HG02678 (cell line): ENCODE data around the gene SERGEF.

Source experiments
- ATAC-seq: cut with Tn5 transposase; IDR thresholded peaks from one replicate; pipeline ENCODE4 v1.9.1; 2021; ENCODE audit warnings: mild to moderate bottlenecking, moderate library complexity; ENCODE audit not compliant: unreplicated experiment

The SERGEF gene

DNA sequence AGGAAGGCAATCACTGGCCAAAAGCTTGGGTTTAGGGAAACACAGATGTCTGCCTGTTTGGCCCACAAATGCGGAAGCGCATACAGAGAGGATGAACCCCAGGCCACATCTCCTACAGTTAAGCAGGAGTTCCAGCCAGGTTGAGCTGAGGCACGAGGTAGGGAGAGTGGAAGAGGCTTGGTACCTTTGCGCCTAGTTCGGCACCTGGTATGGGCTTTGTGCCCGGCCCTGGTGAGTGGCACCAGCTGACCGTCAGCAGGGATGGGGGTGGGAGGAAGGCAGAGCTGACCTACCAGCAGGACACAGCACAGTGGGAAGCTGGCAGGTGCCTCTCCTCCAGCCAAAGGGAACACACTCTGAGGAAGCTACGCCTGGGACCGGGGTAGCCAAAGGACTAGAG is 220.7 kb downstream of the SERGEF start:
- ATAC-seq = no peak

- ATAC-seq = no peak
Observed at GRCh38 chr11:17791144-17791543, 221.7 kb downstream of the SERGEF start.

GRCh38 chr11:17790453-17790852 is 222.4 kb downstream of the SERGEF start:
- no peak for ATAC-seq

DNA sequence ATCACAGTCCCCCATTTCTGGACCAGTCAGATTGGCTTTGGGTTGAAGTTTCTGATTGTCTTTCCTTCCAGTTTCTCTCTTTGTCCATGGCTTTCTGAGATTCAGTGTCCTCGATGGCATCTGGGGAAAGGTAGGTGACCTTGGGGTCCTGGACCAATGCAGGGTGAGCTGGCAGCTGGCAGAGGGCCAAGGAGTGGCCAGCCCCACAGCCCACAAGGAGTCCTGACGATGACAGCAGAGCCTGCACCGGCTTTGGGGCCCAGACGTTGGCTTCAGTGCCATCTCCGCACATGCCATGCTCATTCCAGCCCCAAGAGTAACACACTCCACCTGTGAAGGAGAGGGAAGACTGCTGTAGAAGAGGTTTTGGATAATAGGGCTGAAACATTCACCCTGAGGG is 224.8 kb downstream of the SERGEF start:
- ATAC-seq = no peak

GRCh38 chr11:17786824-17787525 is 225.9 kb downstream of the SERGEF start:
- no peak for ATAC-seq

DNA sequence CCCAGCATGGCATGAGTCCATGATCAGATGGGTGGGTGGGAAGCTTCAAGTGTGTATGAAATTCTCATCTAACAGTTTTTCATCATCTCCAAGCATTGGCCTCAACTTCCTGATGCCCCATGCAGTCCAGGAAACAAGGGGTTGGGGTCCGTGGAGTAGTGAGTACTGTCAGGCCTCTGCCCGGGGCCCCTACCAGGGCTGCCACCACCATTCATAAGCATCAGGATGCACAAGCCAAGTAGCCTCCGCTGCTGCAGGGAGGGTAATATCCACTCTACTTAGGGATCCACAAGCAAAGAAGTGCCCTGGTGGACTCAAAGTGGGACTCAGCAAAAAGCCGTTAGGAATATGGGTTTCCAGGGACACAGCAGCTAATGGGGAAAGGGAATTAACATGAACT is 229.0 kb downstream of the SERGEF start:
- no peak for ATAC-seq

DNA sequence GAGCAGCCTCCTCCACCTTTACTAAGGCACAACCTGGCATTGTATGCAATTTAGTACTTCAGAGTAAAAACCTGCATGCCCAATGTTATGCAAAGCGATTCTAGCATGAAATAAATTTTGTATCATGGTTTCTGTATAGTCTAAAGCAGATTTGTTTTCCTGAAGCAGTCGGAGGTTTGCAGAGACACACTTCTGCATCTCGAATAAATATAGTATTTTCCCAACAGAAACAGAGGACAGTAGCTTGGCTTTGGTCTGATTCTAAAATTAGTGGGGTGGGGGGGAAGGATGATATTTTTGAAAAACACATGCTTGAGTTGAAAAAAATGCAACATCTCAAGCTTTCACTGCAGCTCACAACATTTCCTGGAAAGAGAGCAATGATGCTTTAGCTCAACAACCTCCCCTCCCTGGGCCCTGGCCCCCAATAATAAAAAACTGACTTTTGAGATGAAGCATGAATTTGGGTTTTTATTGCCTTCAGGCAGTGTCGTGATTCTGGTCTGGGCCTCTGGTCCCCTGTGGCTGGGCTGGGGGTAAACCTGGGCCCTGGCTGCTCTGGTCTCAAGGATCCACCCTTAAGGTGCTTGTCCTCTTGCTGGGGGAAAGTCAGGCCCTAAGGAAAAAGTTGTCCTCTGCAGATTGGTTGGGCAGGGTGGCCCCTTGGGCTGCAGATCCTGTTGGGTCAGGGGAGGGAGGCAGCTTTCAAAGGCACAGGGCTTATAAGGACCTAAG is 230.1 kb downstream of the SERGEF start:
- ATAC-seq = no peak

GRCh38 chr11:17782145-17782544 is 230.7 kb downstream of the SERGEF start:
- ATAC-seq = no peak

DNA sequence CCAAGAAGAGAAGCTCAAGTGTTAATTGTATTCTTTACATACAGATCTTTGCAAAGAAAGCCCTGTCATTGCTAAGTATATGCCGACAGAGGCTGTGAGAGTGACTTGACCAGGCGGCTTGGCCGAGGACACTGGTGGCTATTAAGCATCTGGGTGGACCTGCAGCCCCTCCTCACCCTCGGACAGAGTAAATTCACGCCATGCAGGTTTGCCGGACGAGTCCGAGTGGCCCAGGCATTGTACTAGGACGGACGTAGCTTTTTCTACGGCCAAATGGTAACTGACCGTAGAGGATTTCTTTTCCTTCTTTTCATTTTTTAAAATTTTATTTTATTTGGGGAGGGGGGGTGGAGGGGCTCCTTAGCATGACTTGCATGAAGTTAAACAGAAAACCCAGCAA is 231.2 kb downstream of the SERGEF start:
- ATAC-seq = no peak

- no peak for ATAC-seq
Observed at GRCh38 chr11:17781221-17781620, 231.6 kb downstream of the SERGEF start.

GRCh38 chr11:17780668-17781067 is 232.2 kb downstream of the SERGEF start:
- ATAC-seq = no peak

- no peak for ATAC-seq
Observed at GRCh38 chr11:17779861-17780594, 232.8 kb downstream of the SERGEF start.

GRCh38 chr11:17778956-17779860 is 233.6 kb downstream of the SERGEF start:
- no peak for ATAC-seq

DNA sequence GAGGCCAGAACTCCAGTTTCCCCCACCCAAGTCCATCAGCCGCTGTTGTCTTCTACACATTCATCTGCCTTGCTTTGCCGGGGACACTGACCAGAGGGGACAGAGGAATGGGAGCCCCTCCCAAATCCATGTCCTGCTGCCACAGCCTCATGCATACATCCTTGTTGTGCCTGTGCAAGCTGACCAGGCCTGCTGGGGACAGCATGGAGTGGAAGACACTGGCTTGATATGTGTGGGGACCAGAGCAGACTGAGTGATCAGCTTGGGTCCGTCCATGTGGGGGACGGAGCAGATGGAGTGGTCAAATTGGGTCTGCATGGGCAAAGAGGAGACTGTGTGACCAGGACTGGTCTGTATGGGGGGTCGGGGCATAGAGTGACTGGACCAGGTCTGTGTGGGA is 234.5 kb downstream of the SERGEF start:
- no peak for ATAC-seq

GRCh38 chr11:17777738-17778091 is 235.1 kb downstream of the SERGEF start:
- no peak for ATAC-seq

DNA sequence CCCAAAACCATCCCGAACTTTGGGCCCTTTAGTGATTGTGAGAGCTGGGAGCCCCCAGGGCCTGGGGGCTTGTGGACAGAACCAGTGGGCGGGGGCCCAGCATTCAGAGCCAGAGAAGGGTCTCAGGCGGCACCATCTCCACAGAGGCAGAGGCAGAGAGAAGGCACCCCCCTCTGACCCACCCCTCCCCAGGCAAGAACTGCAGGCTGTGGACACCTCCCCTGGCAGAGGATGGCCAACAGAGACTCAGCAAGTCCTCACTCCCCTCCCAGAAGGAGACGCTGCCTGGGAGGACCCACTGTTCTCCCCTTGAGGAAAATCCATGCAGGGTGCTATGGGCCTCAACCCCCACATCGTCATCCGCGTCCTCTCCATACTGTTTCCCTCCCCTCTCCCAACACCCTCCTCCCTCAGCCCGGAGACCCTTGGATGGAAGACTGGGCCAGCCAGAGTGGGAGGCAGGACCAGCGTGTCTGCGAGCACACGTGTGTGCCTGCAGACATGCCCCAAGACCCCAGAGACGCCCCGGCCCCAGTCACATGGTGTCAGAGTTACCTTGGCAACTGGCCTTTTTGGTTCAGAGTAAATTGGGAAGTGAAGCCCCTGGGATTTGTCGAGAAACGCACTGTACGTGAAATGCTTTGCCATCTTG is 235.6 kb downstream of the SERGEF start:
- ATAC-seq = no peak

DNA sequence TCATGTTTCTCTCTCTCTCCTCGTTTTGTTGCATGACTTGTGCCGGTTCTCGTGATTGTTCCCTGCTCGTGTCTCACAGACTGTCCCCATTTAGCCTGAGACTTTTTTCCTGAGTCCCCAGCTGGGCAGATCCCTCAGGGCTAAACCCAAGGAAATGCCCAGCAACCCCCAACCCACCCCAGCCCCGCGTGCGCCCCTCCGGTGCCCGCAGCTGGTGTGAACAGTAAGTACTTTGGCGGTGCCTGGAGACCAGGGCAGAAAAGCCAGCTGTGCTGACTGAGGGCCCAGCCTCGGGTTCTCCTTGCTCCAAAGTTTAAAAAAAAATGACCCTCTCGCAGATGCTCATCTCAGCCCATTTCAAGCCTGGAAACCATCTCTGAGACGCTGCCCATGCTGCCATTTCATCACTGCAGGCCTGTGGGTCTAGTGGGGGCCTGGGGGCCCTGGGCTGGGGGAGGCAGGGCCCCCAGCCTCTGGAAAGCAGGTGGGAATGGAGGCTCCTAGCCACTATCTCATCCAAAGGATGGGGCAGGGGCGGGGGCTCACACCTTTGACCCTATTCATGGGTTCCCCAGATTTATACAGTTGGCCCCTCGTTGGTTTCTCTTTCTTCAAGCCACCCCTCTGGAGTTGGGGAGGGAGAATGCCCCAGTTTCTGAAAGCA is 236.5 kb downstream of the SERGEF start:
- no peak for ATAC-seq

DNA sequence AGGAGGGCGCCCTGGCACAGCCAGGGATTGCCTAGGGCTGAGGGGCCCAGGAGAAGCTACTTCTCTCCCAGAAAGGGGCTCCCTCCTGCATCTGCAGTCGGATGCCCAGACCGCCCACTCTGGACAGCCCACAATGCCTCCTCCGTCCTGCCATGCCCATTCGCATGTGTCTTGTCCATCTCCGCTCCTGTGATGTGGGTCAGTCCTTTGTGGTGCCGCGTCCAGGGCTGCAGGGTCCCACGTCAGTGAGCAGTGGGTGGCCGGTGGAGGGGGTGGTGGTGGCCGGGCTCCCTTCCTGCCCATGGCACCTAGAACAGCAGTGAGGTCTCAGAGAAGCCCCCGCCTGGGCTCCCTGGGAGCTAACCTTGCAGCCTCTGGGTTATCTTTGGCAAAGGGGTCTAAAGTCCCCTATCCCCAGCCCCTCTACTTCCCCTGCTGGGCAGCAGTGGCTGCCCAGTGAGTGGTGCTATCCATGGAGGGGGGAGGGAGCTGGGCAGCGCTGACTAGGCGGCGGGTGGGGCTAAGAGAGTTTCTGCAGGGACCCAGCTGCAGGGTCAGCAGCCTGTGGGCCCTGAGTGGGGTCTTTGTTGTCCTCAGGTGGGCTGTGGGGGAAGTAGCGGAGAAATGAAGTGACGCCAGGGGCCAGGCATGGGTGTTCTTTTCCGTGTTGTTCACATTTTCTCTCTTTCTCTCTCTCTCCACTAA is 237.2 kb downstream of the SERGEF start:
- no peak for ATAC-seq

- no peak for ATAC-seq
Observed at GRCh38 chr11:17775035-17775348, 237.9 kb downstream of the SERGEF start.
